Skeletal muscle tissue (tissue), 4 donors: ENCODE measurements around the gene ZNF37A. TPM values are rescaled to one million over a fixed set of nuclear protein-coding genes. Genes with fewer than 3 reads are reported as not detected.
"Not testable (repeated sequence)": the region's sequence is repeated elsewhere in the genome, so short reads cannot be mapped to it uniquely, and the experiment has no call there.

Experiments
- H3K27ac ChIP-seq: one replicate; pipeline ENCODE4 v1.7.0; 2013; ENCODE audit warnings: mild to moderate bottlenecking, low read depth, low read length, inconsistent platforms
- H3K27me3 ChIP-seq, 3 donors: one replicate each; pipeline ENCODE4 v1.7.0; 2013; ENCODE audit warnings: low read length in 3 of 3; ENCODE audit not compliant: control insufficient read depth in 3 of 3, insufficient read depth in 3 of 3
- H3K36me3 ChIP-seq, 3 donors: one replicate each; pipeline ENCODE4 v1.7.0; 2013; ENCODE audit warnings: low read length in 3 of 3; ENCODE audit not compliant: control insufficient read depth in 3 of 3, insufficient read depth in 3 of 3
- H3K4me1 ChIP-seq, 3 donors: one replicate each; pipeline ENCODE4 v1.7.0; 2013; ENCODE audit warnings: low read length in 3 of 3, mild to moderate bottlenecking in 3 of 3; ENCODE audit not compliant: control insufficient read depth in 3 of 3, insufficient read depth in 3 of 3
- H3K4me3 ChIP-seq, 3 donors: one replicate each; pipeline ENCODE4 v1.7.0; 2013; ENCODE audit warnings: low read length in 3 of 3
- H3K9ac ChIP-seq, 3 donors: one replicate each; pipeline ENCODE4 v1.7.0; 2013; ENCODE audit warnings: low read length in 3 of 3, mild to moderate bottlenecking in 3 of 3, moderate library complexity in 2 of 3, low read depth in 1 of 3
- H3K9me3 ChIP-seq, 3 donors: one replicate each; pipeline ENCODE4 v1.7.0; 2013; ENCODE audit warnings: low read length in 3 of 3; ENCODE audit not compliant: control insufficient read depth in 3 of 3
- total RNA-seq: library from RNA; depleted of rRNA; stranded (reverse); fragments of >200 nt; gene quantifications from one replicate; pipeline ENCODE4 v1.2.3, GENCODE V29; 2014
- donor health status: Osteomylitis.

Gene ZNF37A
- total RNA-seq = 5.7 TPM

GRCh38 chr10:38094158-38094926 is at the start of gene ZNF37A:
TSS of gene ZNF37A (plus strand) at chr10:38094337. CDS start at chr10:38096618, 2,281 bp downstream.
- Histone ChIP-seq H3K4me3 (peak within 1 kb of the TSS; percentile 92 to 96 (median 96)), H3K27me3 (no peaks in the 10 kb centered on the region), H3K36me3 (peaks cover 14 to 32% (median 25%) of the 10 kb centered on the region in 3 donors), H3K9ac (peak within 1 kb of the TSS; percentile 91 to 92 (median 91)), H3K4me1 (peaks cover 11 to 18% (median 12%) of the 10 kb centered on the region in 3 donors), H3K27ac (peak within 1 kb of the TSS; percentile 84), H3K9me3 (no peaks in the 10 kb centered on the region)

- Histone ChIP-seq H3K9me3 (no peaks in the 10 kb centered on the region), H3K27me3 (no peaks in the 10 kb centered on the region), H3K4me1 (no peaks in the 10 kb centered on the region), H3K9ac (no peak overlapping the region), H3K36me3 (peaks cover 0 to 3% (median 0%) of the 10 kb centered on the region in 3 donors), H3K4me3 (no peak overlapping the region), H3K27ac (no peak overlapping the region)
These were observed 49.0 kb upstream of the ZNF37A start for GRCh38 chr10:38045129-38045528.

GRCh38 chr10:38047666-38048065 is 46.5 kb upstream of the ZNF37A start:
- no peak overlapping the region for H3K4me3 ChIP-seq
- H3K9ac ChIP-seq = no peak overlapping the region
- peaks cover 0 to 3% (median 3%) of the 10 kb centered on the region in 3 donors for H3K36me3 ChIP-seq
- H3K27me3 ChIP-seq = no peaks in the 10 kb centered on the region
- no peaks in the 10 kb centered on the region for H3K9me3 ChIP-seq
- no peak overlapping the region for H3K27ac ChIP-seq
- H3K4me1 ChIP-seq = peaks cover 0 to 2% (median 0%) of the 10 kb centered on the region in 3 donors

GRCh38 chr10:38050212-38050611 is 43.9 kb upstream of the ZNF37A start:
- Histone ChIP-seq H3K4me1 (peaks cover 0 to 2% (median 0%) of the 10 kb centered on the region in 3 donors), H3K9ac (no peak overlapping the region), H3K9me3 (peaks cover 0 to 6% (median 5%) of the 10 kb centered on the region in 3 donors), H3K36me3 (peaks cover 17 to 18% (median 18%) of the 10 kb centered on the region in 3 donors), H3K4me3 (no peak overlapping the region), H3K27me3 (no peaks in the 10 kb centered on the region), H3K27ac (no peak overlapping the region)

- H3K27ac ChIP-seq = no peak overlapping the region
- no peaks in the 10 kb centered on the region for H3K27me3 ChIP-seq
- no peak overlapping the region for H3K4me3 ChIP-seq
- peaks cover 36 to 42% (median 38%) of the 10 kb centered on the region in 3 donors for H3K36me3 ChIP-seq
- no peak overlapping the region for H3K9ac ChIP-seq
- peaks cover 0 to 24% (median 14%) of the 10 kb centered on the region in 3 donors for H3K9me3 ChIP-seq
- H3K4me1 ChIP-seq = peaks cover 0 to 2% (median 0%) of the 10 kb centered on the region in 3 donors
These were observed 39.8 kb upstream of the ZNF37A start for GRCh38 chr10:38054361-38054797.

GRCh38 chr10:38055274-38055894 is 38.8 kb upstream of the ZNF37A start:
- H3K27me3 ChIP-seq, H3K9ac ChIP-seq, H3K4me1 ChIP-seq, H3K27ac ChIP-seq: not testable (repeated sequence)
- Histone ChIP-seq H3K36me3 (peaks cover 35 to 50% (median 43%) of the 10 kb centered on the region in 3 donors), H3K4me3 (peak overlapping the region in 1 of 3 donors; percentile 25), H3K9me3 (peaks cover 0 to 24% (median 14%) of the 10 kb centered on the region in 3 donors)

GRCh38 chr10:38069663-38070062 is 24.5 kb upstream of the ZNF37A start:
- H3K27me3 ChIP-seq, H3K9me3 ChIP-seq, H3K4me3 ChIP-seq, H3K4me1 ChIP-seq, H3K36me3 ChIP-seq, H3K27ac ChIP-seq, H3K9ac ChIP-seq: not testable (repeated sequence)

GRCh38 chr10:38070501-38070900 is 23.6 kb upstream of the ZNF37A start:
- H3K36me3 ChIP-seq = no peaks in the 10 kb centered on the region
- H3K27me3 ChIP-seq = no peaks in the 10 kb centered on the region
- H3K4me3 ChIP-seq = no peak overlapping the region
- no peaks in the 10 kb centered on the region for H3K9me3 ChIP-seq
- no peaks in the 10 kb centered on the region for H3K4me1 ChIP-seq
- H3K9ac ChIP-seq = no peak overlapping the region
- H3K27ac ChIP-seq = no peak overlapping the region

- no peaks in the 10 kb centered on the region for H3K27me3 ChIP-seq
- no peak overlapping the region for H3K4me3 ChIP-seq
- no peak overlapping the region for H3K27ac ChIP-seq
- H3K9ac ChIP-seq = no peak overlapping the region
- H3K9me3 ChIP-seq = no peaks in the 10 kb centered on the region
- H3K4me1 ChIP-seq = no peaks in the 10 kb centered on the region
- H3K36me3 ChIP-seq = no peaks in the 10 kb centered on the region
These were observed 21.6 kb upstream of the ZNF37A start for GRCh38 chr10:38072552-38072951.

GRCh38 chr10:38076687-38077086 is 17.4 kb upstream of the ZNF37A start:
- Histone ChIP-seq H3K36me3 (no peaks in the 10 kb centered on the region), H3K4me3 (no peak overlapping the region), H3K9me3 (no peaks in the 10 kb centered on the region), H3K4me1 (no peaks in the 10 kb centered on the region), H3K27ac (no peak overlapping the region), H3K27me3 (no peaks in the 10 kb centered on the region), H3K9ac (no peak overlapping the region)
